Breast epithelium (tissue), 4 donors: ENCODE results near the gene DPF1. TPM values are rescaled to one million over a fixed set of nuclear protein-coding genes. Genes with fewer than 3 reads are reported as not detected.

Source experiments
- DNase-seq, 2 donors: peaks; one replicate each; pipeline ENCODE4 v3.0.0-alpha.2; 2019; ENCODE audit warnings: low spot score in 2 of 2
- H3K27ac ChIP-seq, 2 donors: fragments of 200-600 bp; sonication (generic) in 1 of 2; one replicate each; pipeline ENCODE4 v1.5.1; 2016 to 2019; ENCODE audit warnings: mild to moderate bottlenecking in 1 of 2
- H3K27me3 ChIP-seq, 2 donors: fragments of 200-600 bp; sonication (generic) in 1 of 2; one replicate each; pipeline versions ENCODE4 v1.5.1 to v1.6.0; 2017 to 2019; ENCODE audit warnings: control low read depth in 1 of 2, mild to moderate bottlenecking in 1 of 2
- H3K36me3 ChIP-seq: fragments of 200-600 bp; one replicate; pipeline ENCODE4 v1.5.1; 2019
- H3K4me1 ChIP-seq, 2 donors: fragments of 200-600 bp; sonication (generic); one replicate each; pipeline ENCODE4 v1.5.1; 2016 to 2019; ENCODE audit warnings: control low read depth in 1 of 2
- H3K4me3 ChIP-seq, 3 donors: fragments of 200-600 bp; sonication (generic); 1 replicate in 2 of 3; 2 replicates in 1 of 3; pipeline ENCODE4 v1.5.1; 2016 to 2019; ENCODE audit warnings: mild to moderate bottlenecking in 3 of 3, moderate library complexity in 2 of 3
- H3K9me3 ChIP-seq, 2 donors: fragments of 200-600 bp; sonication (generic) in 1 of 2; one replicate each; pipeline ENCODE4 v1.5.1; 2016 to 2019; ENCODE audit warnings: control low read depth in 1 of 2
- POLR2A ChIP-seq: fragments of 450-650 bp; IDR thresholded peaks from one replicate; pipeline ENCODE4 v1.6.1; 2016; ENCODE audit warnings: antibody characterized with exemption, mild to moderate bottlenecking, moderate library complexity
- POLR2AphosphoS5 ChIP-seq, 3 donors: sonication (generic); formaldehyde crosslinking; IDR thresholded peaks; one replicate each; pipeline ENCODE4 v1.6.1; 2017; ENCODE audit warnings: antibody characterized with exemption in 3 of 3
- intact Hi-C: fragments of 100-400 bp; cut with DNase I; formaldehyde crosslinking; loops from one replicate; pipeline ENCODE4 v1.15.1; 2023; ENCODE audit warnings: low total_unique reads
- total RNA-seq, 3 donors: library from RNA; depleted of rRNA; stranded (reverse); fragments of >200 nt; gene quantifications; one replicate each; pipeline ENCODE4 v1.1.0, GENCODE V29; 2016
- TF ChIP-seq, protein P1 (sequence below), 3 donors: fragments of 450-650 bp; IDR thresholded peaks; one replicate each; pipeline ENCODE4 v1.5.1; 2016 to 2017; ENCODE audit warnings: antibody characterized with exemption in 3 of 3, mild to moderate bottlenecking in 3 of 3, moderate library complexity in 3 of 3

Gene DPF1
- total RNA-seq, 3 donors from 2014 or later, result not detected

DNA sequence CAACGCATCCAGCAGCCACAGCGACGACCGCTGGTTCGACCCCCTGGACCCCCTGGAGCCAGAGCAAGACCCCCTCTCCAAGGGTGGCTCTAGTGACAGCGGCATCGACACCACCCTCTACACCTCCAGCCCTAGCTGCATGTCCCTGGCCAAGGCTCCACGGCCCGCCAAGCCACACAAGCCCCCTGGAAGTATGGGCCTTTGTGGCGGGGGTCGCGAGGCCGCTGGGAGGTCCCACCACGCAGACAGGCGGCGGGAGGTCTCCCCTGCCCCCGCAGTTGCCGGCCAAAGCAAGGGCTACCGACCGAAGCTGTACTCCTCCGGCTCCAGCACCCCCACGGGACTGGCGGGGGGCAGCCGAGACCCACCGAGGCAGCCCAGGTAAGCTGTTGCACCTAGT is 59.5 kb downstream of the DPF1 start:
- no peak for DNase-seq
- intact Hi-C loops, result no loop called here
- Histone ChIP-seq H3K4me1 (no peaks in the 10 kb centered on the region), H3K27me3 (no peaks in the 10 kb centered on the region), H3K36me3 (peaks cover 9% of the 10 kb centered on the region), H3K9me3 (peaks cover 11 to 17% of the 10 kb centered on the region in 2 donors), H3K27ac (no peak overlapping the region), H3K4me3 (no peak overlapping the region)
- TF ChIP-seq POLR2AphosphoS5 (IDR thresholded peaks at IDR 0.05) (no peak), POLR2A (no peak)
- TF ChIP-seq, protein P1, sequence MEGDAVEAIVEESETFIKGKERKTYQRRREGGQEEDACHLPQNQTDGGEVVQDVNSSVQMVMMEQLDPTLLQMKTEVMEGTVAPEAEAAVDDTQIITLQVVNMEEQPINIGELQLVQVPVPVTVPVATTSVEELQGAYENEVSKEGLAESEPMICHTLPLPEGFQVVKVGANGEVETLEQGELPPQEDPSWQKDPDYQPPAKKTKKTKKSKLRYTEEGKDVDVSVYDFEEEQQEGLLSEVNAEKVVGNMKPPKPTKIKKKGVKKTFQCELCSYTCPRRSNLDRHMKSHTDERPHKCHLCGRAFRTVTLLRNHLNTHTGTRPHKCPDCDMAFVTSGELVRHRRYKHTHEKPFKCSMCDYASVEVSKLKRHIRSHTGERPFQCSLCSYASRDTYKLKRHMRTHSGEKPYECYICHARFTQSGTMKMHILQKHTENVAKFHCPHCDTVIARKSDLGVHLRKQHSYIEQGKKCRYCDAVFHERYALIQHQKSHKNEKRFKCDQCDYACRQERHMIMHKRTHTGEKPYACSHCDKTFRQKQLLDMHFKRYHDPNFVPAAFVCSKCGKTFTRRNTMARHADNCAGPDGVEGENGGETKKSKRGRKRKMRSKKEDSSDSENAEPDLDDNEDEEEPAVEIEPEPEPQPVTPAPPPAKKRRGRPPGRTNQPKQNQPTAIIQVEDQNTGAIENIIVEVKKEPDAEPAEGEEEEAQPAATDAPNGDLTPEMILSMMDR (IDR thresholded peaks at IDR 0.05), result no peak

- no peak overlapping the region for H3K27ac ChIP-seq
- intact Hi-C loops, result no loop called here
- no peak for DNase-seq
- H3K36me3 ChIP-seq, result peaks cover 9% of the 10 kb centered on the region
- no peaks in the 10 kb centered on the region for H3K4me1 ChIP-seq
- no peaks in the 10 kb centered on the region for H3K27me3 ChIP-seq
- no peak overlapping the region for H3K4me3 ChIP-seq
- peaks cover 11 to 17% of the 10 kb centered on the region in 2 donors for H3K9me3 ChIP-seq
- no peak for TF ChIP-seq POLR2AphosphoS5 (IDR thresholded peaks at IDR 0.05)
- TF ChIP-seq POLR2A, result no peak
- TF ChIP-seq, protein P1 (IDR thresholded peaks at IDR 0.05), result no peak
Observed at GRCh38 chr19:38163419-38164290, 60.4 kb downstream of the DPF1 start.

GRCh38 chr19:38162632-38163031 is 61.4 kb downstream of the DPF1 start:
- Histone ChIP-seq H3K27ac (no peak overlapping the region), H3K36me3 (peaks cover 9% of the 10 kb centered on the region), H3K4me1 (no peaks in the 10 kb centered on the region), H3K4me3 (no peak overlapping the region), H3K27me3 (no peaks in the 10 kb centered on the region), H3K9me3 (peaks cover 11 to 17% of the 10 kb centered on the region in 2 donors)
- DNase-seq, result no peak
- intact Hi-C loops, result no loop called here
- no peak for TF ChIP-seq POLR2AphosphoS5 (IDR thresholded peaks at IDR 0.05)
- no peak for TF ChIP-seq POLR2A
- TF ChIP-seq, protein P1 (IDR thresholded peaks at IDR 0.05), result no peak

GRCh38 chr19:38162094-38162493 is 61.9 kb downstream of the DPF1 start:
- TF ChIP-seq, protein P1 (IDR thresholded peaks at IDR 0.05), result no peak
- TF ChIP-seq POLR2A (no peak), POLR2AphosphoS5 (IDR thresholded peaks at IDR 0.05) (no peak)
- H3K36me3 ChIP-seq, result peaks cover 9% of the 10 kb centered on the region
- H3K27me3 ChIP-seq, result no peaks in the 10 kb centered on the region
- H3K4me3 ChIP-seq, result no peak overlapping the region
- intact Hi-C loops, result no loop called here
- H3K9me3 ChIP-seq, result peaks cover 11 to 17% of the 10 kb centered on the region in 2 donors
- no peak for DNase-seq
- no peak overlapping the region for H3K27ac ChIP-seq
- H3K4me1 ChIP-seq, result no peaks in the 10 kb centered on the region

Other genes with a start within 250 kb of the DPF1 start
- 10 to 100 TPM; 39.1 to 83.2 (median 51.2) TPM for gene PPP1R14A, start 32.2 kb upstream of the DPF1 start, total RNA-seq
- 100 to 1,000 TPM in 2 of 3 donors, 10 to 100 TPM in 1; 17.1 to 639 (median 492) TPM for gene SPINT2, start 40.4 kb upstream of the DPF1 start, total RNA-seq
- gene C19orf33, start 80.0 kb upstream of the DPF1 start, total RNA-seq, result 10 to 100 TPM in 2 of 3 donors, 1 to 10 TPM in 1; 3.5 to 19.3 (median 13.1) TPM
- 10 to 100 TPM; 20.5 to 28.8 (median 27.7) TPM for gene YIF1B, start 91.7 kb upstream of the DPF1 start, total RNA-seq
- 1 to 10 TPM; 3.5 to 5.1 (median 3.6) TPM for gene KCNK6, start 95.6 kb upstream of the DPF1 start, total RNA-seq
- 1 to 10 TPM; 6.4 to 7.8 (median 6.9) TPM for gene CATSPERG, start 111.6 kb upstream of the DPF1 start, total RNA-seq
- gene PSMD8, start 150.3 kb upstream of the DPF1 start, total RNA-seq, result 100 to 1,000 TPM; 203 to 598 (median 218) TPM
- gene GGN, start 163.8 kb upstream of the DPF1 start, total RNA-seq, result under 1 TPM; 0.16 to 0.44 (median 0.33) TPM
- gene SPRED3, start 164.5 kb upstream of the DPF1 start, total RNA-seq, result under 1 TPM; 0.16 to 0.66 (median 0.29) TPM
- 10 to 100 TPM; 21.1 to 32.6 (median 22.9) TPM for gene FAM98C, start 178.9 kb upstream of the DPF1 start, total RNA-seq
- 1 to 10 TPM in 2 of 3 donors, under 1 TPM in 1; 0.66 to 8.8 (median 1.6) TPM for gene RASGRP4, start 202.0 kb upstream of the DPF1 start, total RNA-seq
- gene RYR1, start 209.5 kb upstream of the DPF1 start, total RNA-seq, result 1 to 10 TPM; 1.3 to 6.7 (median 3.5) TPM